Trophoblast cell (in vitro differentiated cells and primary cell): ENCODE data around the gene MROH2B.

ENCODE experiments used
- DNase-seq, 2 donors: peaks; one replicate each; pipeline ENCODE4 v3.0.0-alpha.2; 2016
- H2AFZ ChIP-seq: 2 replicates; pipeline ENCODE4 v1.6.1; 2013; ENCODE audit warnings: low read length, moderate library complexity, mild to moderate bottlenecking; ENCODE audit not compliant: insufficient read depth, poor library complexity
- H2AK5ac ChIP-seq: 2 replicates; pipeline ENCODE4 v1.6.1; 2013; ENCODE audit warnings: mild to moderate bottlenecking, low read length
- H2BK120ac ChIP-seq: 2 replicates; pipeline ENCODE4 v1.6.1; 2013; ENCODE audit warnings: low read length, mild to moderate bottlenecking, moderate library complexity; ENCODE audit not compliant: insufficient read depth, poor library complexity
- H2BK12ac ChIP-seq: 2 replicates; pipeline ENCODE4 v1.6.1; 2013; ENCODE audit warnings: mild to moderate bottlenecking, low read length, moderate library complexity
- H2BK5ac ChIP-seq: 2 replicates; pipeline ENCODE4 v1.6.1; 2013; ENCODE audit warnings: low read length, low read depth, moderate library complexity, mild to moderate bottlenecking; ENCODE audit not compliant: poor library complexity
- H3K14ac ChIP-seq: 2 replicates; pipeline ENCODE4 v1.6.1; 2013; ENCODE audit warnings: mild to moderate bottlenecking, low read length
- H3K18ac ChIP-seq: 2 replicates; pipeline ENCODE4 v1.6.1; 2013; ENCODE audit warnings: mild to moderate bottlenecking, low read length
- H3K23ac ChIP-seq: 2 replicates; pipeline ENCODE4 v1.6.1; 2013; ENCODE audit warnings: low read length
- H3K27ac ChIP-seq: 2 replicates; pipeline ENCODE4 v1.5.1; 2013; ENCODE audit warnings: low read depth, mild to moderate bottlenecking, inconsistent platforms, low read length, moderate library complexity
- H3K27me3 ChIP-seq: 2 replicates; pipeline ENCODE4 v1.6.1; 2013; ENCODE audit warnings: inconsistent platforms, mild to moderate bottlenecking, low read length, moderate library complexity; ENCODE audit not compliant: insufficient read depth
- H3K36me3 ChIP-seq, 2 experiments: 1 replicate in 1 of 2; 2 replicates in 1 of 2; pipeline ENCODE4 v1.6.1; 2013; ENCODE audit warnings: low read length in 2 of 2, mild to moderate bottlenecking in 2 of 2, moderate library complexity in 1 of 2; ENCODE audit not compliant: insufficient read depth in 2 of 2, control insufficient read depth in 1 of 2
- H3K4ac ChIP-seq: 2 replicates; pipeline ENCODE4 v1.6.1; 2013; ENCODE audit warnings: low read depth, mild to moderate bottlenecking, low read length, moderate library complexity
- H3K4me1 ChIP-seq, 2 experiments: 1 replicate in 1 of 2; 2 replicates in 1 of 2; pipeline ENCODE4 v1.6.1; 2013; ENCODE audit warnings: low read length in 2 of 2, mild to moderate bottlenecking in 2 of 2, moderate library complexity in 1 of 2; ENCODE audit not compliant: insufficient read depth in 2 of 2, control insufficient read depth in 1 of 2
- H3K4me2 ChIP-seq: 2 replicates; pipeline ENCODE4 v1.6.1; 2013; ENCODE audit warnings: inconsistent platforms, mild to moderate bottlenecking, low read length, moderate library complexity
- H3K4me3 ChIP-seq: 2 replicates; pipeline ENCODE4 v1.5.1; 2013; ENCODE audit warnings: mild to moderate bottlenecking, low read depth, low read length, inconsistent platforms
- H3K79me1 ChIP-seq: one replicate; pipeline ENCODE4 v1.6.1; 2013; ENCODE audit warnings: low read length
- H3K79me2 ChIP-seq: 2 replicates; pipeline ENCODE4 v1.6.1; 2013; ENCODE audit warnings: low read length, mild to moderate bottlenecking; ENCODE audit not compliant: control insufficient read depth, insufficient read depth, poor library complexity
- H3K9ac ChIP-seq: 2 replicates; pipeline ENCODE4 v1.6.1; 2013; ENCODE audit warnings: mild to moderate bottlenecking, low read length
- H3K9me3 ChIP-seq: 2 replicates; pipeline ENCODE4 v1.6.1; 2013; ENCODE audit warnings: low read depth, mild to moderate bottlenecking, control low read depth, inconsistent platforms, low read length; ENCODE audit not compliant: insufficient read depth
- H4K12ac ChIP-seq: 2 replicates; pipeline ENCODE4 v1.6.1; 2013; ENCODE audit warnings: low read depth, mild to moderate bottlenecking, low read length, moderate library complexity
- H4K8ac ChIP-seq: 2 replicates; pipeline ENCODE4 v1.6.1; 2013; ENCODE audit warnings: low read depth, mild to moderate bottlenecking, low read length, moderate library complexity
- H4K91ac ChIP-seq: one replicate; pipeline ENCODE4 v1.6.1; 2013; ENCODE audit warnings: low read depth, mild to moderate bottlenecking, low read length, moderate library complexity
- WGBS: extraction: QIAGEN DNeasy Blood & Tissue Kit; methylation state at CpG from one replicate; pipeline ENCODE4 v1.1.7; 2013; ENCODE audit warnings: missing lambda C conversion rate; ENCODE audit not compliant: insufficient read length, insufficient coverage; ENCODE audit errors: extremely low coverage; 5-methylcytosine and 5-hydroxymethylcytosine counted together

Gene MROH2B

GRCh38 chr5:41083306-41083705, 12.2 kb upstream of the MROH2B start:
- H2AK5ac ChIP-seq, result no peak overlapping the region
- peaks cover 5% of the 10 kb centered on the region for H3K9me3 ChIP-seq
- H3K23ac ChIP-seq, result no peak overlapping the region
- no peak overlapping the region for H4K8ac ChIP-seq
- H4K91ac ChIP-seq, result no peak overlapping the region
- H3K4ac ChIP-seq, result no peak overlapping the region
- H3K36me3 ChIP-seq, result no peaks in the 10 kb centered on the region
- no peak overlapping the region for H3K4me2 ChIP-seq
- no peak overlapping the region for H2BK5ac ChIP-seq
- no CpG with 5 or more reads among the region's 7 CpGs for WGBS
- no peak overlapping the region for H3K4me3 ChIP-seq
- no peak overlapping the region for H3K18ac ChIP-seq
- H3K14ac ChIP-seq, result no peak overlapping the region
- H3K9ac ChIP-seq, result no peak overlapping the region
- no peaks in the 10 kb centered on the region for H3K4me1 ChIP-seq
- no peaks in the 10 kb centered on the region for H3K79me1 ChIP-seq
- no peak overlapping the region for H4K12ac ChIP-seq
- DNase-seq, result no peak
- H2BK120ac ChIP-seq, result no peak overlapping the region
- H2AFZ ChIP-seq, result no peak overlapping the region
- H3K27me3 ChIP-seq, result no peaks in the 10 kb centered on the region
- H2BK12ac ChIP-seq, result no peak overlapping the region
- no peak overlapping the region for H3K27ac ChIP-seq
- H3K79me2 ChIP-seq, result no peaks in the 10 kb centered on the region

DNA sequence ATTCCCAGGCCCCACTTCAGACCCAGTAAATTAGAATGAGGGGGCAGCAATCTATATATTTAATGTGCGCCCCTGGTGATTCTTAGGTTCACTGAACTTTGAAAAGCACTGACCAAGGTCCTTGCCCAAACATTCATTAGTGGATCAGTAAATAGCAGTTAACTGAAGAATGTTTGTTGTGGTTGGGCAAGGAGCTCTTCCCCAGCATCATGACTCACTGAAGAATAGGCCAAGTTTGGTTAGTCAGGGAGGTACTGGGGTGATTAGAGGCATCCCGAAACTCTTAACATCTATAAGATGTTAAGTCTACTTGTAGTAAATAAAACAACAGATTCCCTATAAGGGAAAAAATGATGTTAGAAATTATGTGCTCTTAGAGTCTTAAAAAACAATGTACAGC, 833 bp upstream of the MROH2B start:
- H4K12ac ChIP-seq, result no peak overlapping the region
- H3K18ac ChIP-seq, result no peak overlapping the region
- DNase-seq, result no peak
- no peak overlapping the region for H3K9ac ChIP-seq
- H2BK12ac ChIP-seq, result no peak overlapping the region
- no peak overlapping the region for H2BK5ac ChIP-seq
- H2BK120ac ChIP-seq, result no peak overlapping the region
- WGBS, result no CpG with 5 or more reads among the region's 2 CpGs
- no peaks in the 10 kb centered on the region for H3K79me2 ChIP-seq
- no peak overlapping the region for H2AK5ac ChIP-seq
- H4K8ac ChIP-seq, result no peak overlapping the region
- no peaks in the 10 kb centered on the region for H3K27me3 ChIP-seq
- H3K4me2 ChIP-seq, result no peak overlapping the region
- H3K23ac ChIP-seq, result no peak overlapping the region
- no peak overlapping the region for H3K4me3 ChIP-seq
- H3K4ac ChIP-seq, result no peak overlapping the region
- H3K4me1 ChIP-seq, result no peaks in the 10 kb centered on the region
- no peaks in the 10 kb centered on the region for H3K9me3 ChIP-seq
- no peaks in the 10 kb centered on the region for H3K36me3 ChIP-seq
- no peak overlapping the region for H3K27ac ChIP-seq
- H4K91ac ChIP-seq, result no peak overlapping the region
- no peaks in the 10 kb centered on the region for H3K79me1 ChIP-seq
- no peak overlapping the region for H2AFZ ChIP-seq
- no peak overlapping the region for H3K14ac ChIP-seq

DNA sequence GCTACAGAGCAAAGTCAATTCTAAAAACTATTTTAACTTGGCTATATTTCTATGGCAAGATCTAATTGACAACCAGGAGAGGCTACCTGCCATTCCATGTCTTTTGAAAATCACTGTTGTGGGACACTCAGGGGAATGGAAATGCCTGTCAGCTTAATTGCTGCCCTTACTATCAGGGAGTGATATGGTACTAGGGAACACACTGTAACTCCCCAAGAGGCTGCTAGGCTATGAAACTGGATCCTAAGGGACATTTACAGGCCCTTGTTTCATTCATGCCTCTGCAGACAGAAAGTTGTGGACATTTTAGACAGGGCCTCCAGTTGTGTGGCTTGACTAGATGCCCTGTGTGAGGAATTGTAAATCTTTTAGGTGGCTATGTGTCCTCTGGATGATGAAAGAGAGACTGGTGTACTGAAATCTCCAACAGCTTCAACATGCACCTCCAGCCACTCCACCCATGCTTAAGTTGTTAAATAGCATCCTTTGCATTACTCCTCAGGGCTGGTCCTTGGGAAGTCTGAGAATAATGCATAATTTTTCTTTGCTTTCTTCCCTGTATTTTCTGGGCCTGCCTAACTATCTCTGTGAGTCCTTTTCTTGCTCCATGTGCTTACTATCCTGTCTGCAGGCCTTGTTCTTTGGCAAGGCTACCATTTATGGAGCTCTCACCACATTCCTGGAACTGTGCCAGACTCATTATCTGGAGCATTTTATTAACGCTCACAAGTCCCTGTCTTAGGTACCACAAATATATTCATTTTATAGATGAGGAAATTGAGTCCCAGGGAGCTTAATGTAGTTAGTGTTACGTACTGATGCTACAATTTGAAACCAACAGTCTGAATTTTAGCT, 3.2 kb downstream of the MROH2B start:
- no peak overlapping the region for H4K12ac ChIP-seq
- H3K36me3 ChIP-seq, result no peaks in the 10 kb centered on the region
- H2BK120ac ChIP-seq, result no peak overlapping the region
- H3K4me1 ChIP-seq, result no peaks in the 10 kb centered on the region
- H3K9ac ChIP-seq, result no peak overlapping the region
- WGBS, result no CpG with 5 or more reads among the region's 2 CpGs
- H3K4me2 ChIP-seq, result no peak overlapping the region
- H2AFZ ChIP-seq, result no peak overlapping the region
- no peaks in the 10 kb centered on the region for H3K27me3 ChIP-seq
- H3K9me3 ChIP-seq, result no peaks in the 10 kb centered on the region
- H4K91ac ChIP-seq, result no peak overlapping the region
- no peaks in the 10 kb centered on the region for H3K79me2 ChIP-seq
- no peak overlapping the region for H2AK5ac ChIP-seq
- no peak overlapping the region for H2BK5ac ChIP-seq
- no peak overlapping the region for H3K4me3 ChIP-seq
- H3K4ac ChIP-seq, result no peak overlapping the region
- no peak overlapping the region for H3K23ac ChIP-seq
- H3K14ac ChIP-seq, result no peak overlapping the region
- DNase-seq, result no peak
- H3K18ac ChIP-seq, result no peak overlapping the region
- H4K8ac ChIP-seq, result no peak overlapping the region
- no peak overlapping the region for H3K27ac ChIP-seq
- no peaks in the 10 kb centered on the region for H3K79me1 ChIP-seq
- H2BK12ac ChIP-seq, result no peak overlapping the region

DNA sequence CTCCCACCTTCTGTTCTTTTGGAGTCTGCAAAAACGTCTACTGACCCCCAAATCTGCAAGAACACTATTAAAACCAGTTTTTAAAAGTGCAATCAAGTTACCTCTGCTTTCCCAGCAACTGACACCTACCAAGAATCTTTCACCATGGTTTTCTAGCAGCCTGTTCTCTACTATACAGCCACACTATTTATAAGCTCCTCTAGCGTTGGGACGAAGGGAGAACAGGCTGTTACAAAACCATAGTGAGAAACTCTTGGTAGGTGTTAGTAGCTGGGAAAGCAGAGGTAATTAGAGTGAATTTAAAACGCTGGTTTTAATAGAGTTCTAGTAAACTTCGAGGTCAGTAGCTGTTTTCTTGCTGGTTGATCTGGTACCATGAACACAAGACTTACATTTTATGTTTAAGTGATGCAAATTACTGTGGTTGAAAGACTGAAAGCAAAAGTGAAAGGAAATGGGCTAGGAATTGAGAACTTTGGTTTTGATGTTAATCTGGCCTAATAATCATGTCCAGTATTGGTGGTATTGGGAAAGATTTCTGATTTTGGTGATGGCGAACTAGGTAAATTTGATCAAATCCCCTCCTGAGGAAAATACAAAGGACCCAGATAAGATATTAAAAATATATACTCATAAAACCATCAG, 5.3 kb downstream of the MROH2B start:
- H2BK12ac ChIP-seq, result no peak overlapping the region
- H4K12ac ChIP-seq, result no peak overlapping the region
- H3K4me2 ChIP-seq, result no peak overlapping the region
- H4K8ac ChIP-seq, result no peak overlapping the region
- H3K27me3 ChIP-seq, result no peaks in the 10 kb centered on the region
- H3K23ac ChIP-seq, result no peak overlapping the region
- no peaks in the 10 kb centered on the region for H3K79me2 ChIP-seq
- no peak overlapping the region for H2AK5ac ChIP-seq
- no peak overlapping the region for H2BK120ac ChIP-seq
- H2AFZ ChIP-seq, result no peak overlapping the region
- no CpG with 5 or more reads among the region's 6 CpGs for WGBS
- H3K27ac ChIP-seq, result no peak overlapping the region
- no peak overlapping the region for H3K4me3 ChIP-seq
- H3K18ac ChIP-seq, result no peak overlapping the region
- no peaks in the 10 kb centered on the region for H3K79me1 ChIP-seq
- H3K9me3 ChIP-seq, result no peaks in the 10 kb centered on the region
- H3K9ac ChIP-seq, result no peak overlapping the region
- no peaks in the 10 kb centered on the region for H3K36me3 ChIP-seq
- H3K4me1 ChIP-seq, result no peaks in the 10 kb centered on the region
- no peak overlapping the region for H3K14ac ChIP-seq
- DNase-seq, result no peak
- H2BK5ac ChIP-seq, result no peak overlapping the region
- H4K91ac ChIP-seq, result no peak overlapping the region
- H3K4ac ChIP-seq, result no peak overlapping the region
